Keratinocyte (primary cell): ENCODE data around the gene MMP23B. TPM values are rescaled to one million over a fixed set of nuclear protein-coding genes. Genes with fewer than 3 reads are reported as not detected.
"Not testable (repeated sequence)": the region's sequence is repeated elsewhere in the genome, so short reads cannot be mapped to it uniquely, and the experiment has no call there.

Experiments
- DNase-seq: peaks from one replicate; pipeline ENCODE4 v3.0.0-alpha.2; 2011; ENCODE audit warnings: low read depth, missing footprints, low spot score
- FAIRE-seq: peaks from 2 replicates; lab custom pipeline; 2011; peaks lifted over from hg19 to GRCh38; lab: Jason Lieb, UNC
- H2AFZ ChIP-seq: 2 replicates; pipeline ENCODE4 v1.6.0; 2012; ENCODE audit warnings: low read length, control low read depth, inconsistent platforms; ENCODE audit not compliant: control insufficient read depth
- H3K27ac ChIP-seq: 2 replicates; pipeline ENCODE4 v1.5.1; 2011; ENCODE audit warnings: low read length; ENCODE audit not compliant: control insufficient read depth, insufficient read depth
- H3K27me3 ChIP-seq: 3 replicates; pipeline ENCODE4 v1.6.0; 2011; ENCODE audit warnings: low read length; ENCODE audit not compliant: control insufficient read depth, insufficient read depth; ENCODE audit errors: extremely low read depth
- H3K36me3 ChIP-seq, 2 experiments: 2 replicates in 1 of 2; 3 replicates in 1 of 2; pipeline ENCODE4 v1.5.1; 2011; ENCODE audit warnings: low read length in 2 of 2, mild to moderate bottlenecking in 1 of 2; ENCODE audit not compliant: control insufficient read depth in 2 of 2, insufficient read depth in 2 of 2; ENCODE audit errors: extremely low read depth in 1 of 2
- H3K4me1 ChIP-seq: 3 replicates; pipeline ENCODE4 v1.5.1; 2011; ENCODE audit warnings: low read length; ENCODE audit not compliant: control insufficient read depth, insufficient read depth; ENCODE audit errors: extremely low read depth
- H3K4me2 ChIP-seq: 3 replicates; pipeline ENCODE4 v1.6.0; 2011; ENCODE audit warnings: low read depth, low read length; ENCODE audit not compliant: control insufficient read depth, insufficient read depth; ENCODE audit errors: extremely low read depth
- H3K4me3 ChIP-seq, 3 experiments: fragments of 200-600 bp in 1 of 3; sonication (generic) in 1 of 3; 2 replicates in 2 of 3; 3 replicates in 1 of 3; pipeline ENCODE4 v1.5.1; 2011 to 2016; ENCODE audit warnings: low read length in 3 of 3, mild to moderate bottlenecking in 3 of 3, control low read depth in 2 of 3, inconsistent platforms in 1 of 3, low read depth in 1 of 3, mixed read lengths in 1 of 3, mixed run types in 1 of 3, moderate library complexity in 1 of 3; ENCODE audit not compliant: control insufficient read depth in 2 of 3, insufficient read depth in 2 of 3; ENCODE audit errors: extremely low read depth in 1 of 3
- H3K79me2 ChIP-seq: 2 replicates; pipeline ENCODE4 v1.6.0; 2012; ENCODE audit warnings: low read length; ENCODE audit not compliant: control insufficient read depth, insufficient read depth
- H3K9ac ChIP-seq: 3 replicates; pipeline ENCODE4 v1.6.0; 2011; ENCODE audit warnings: low read length; ENCODE audit not compliant: control insufficient read depth, insufficient read depth; ENCODE audit errors: extremely low read depth
- H3K9me1 ChIP-seq: 3 replicates; pipeline ENCODE4 v1.6.0; 2011; ENCODE audit warnings: low read length; ENCODE audit not compliant: control insufficient read depth, insufficient read depth; ENCODE audit errors: extremely low read depth
- H3K9me3 ChIP-seq: 2 replicates; pipeline ENCODE4 v1.5.1; 2012; ENCODE audit warnings: low read depth, low read length; ENCODE audit not compliant: control insufficient read depth
- H4K20me1 ChIP-seq: 3 replicates; pipeline ENCODE4 v1.6.0; 2011; ENCODE audit warnings: low read length; ENCODE audit not compliant: control insufficient read depth, insufficient read depth; ENCODE audit errors: extremely low read depth
- dilution Hi-C: fragments of 300-500 bp; cut with MboI; formaldehyde crosslinking; loops from one replicate; pipeline ENCODE4 v1.7.0; 2020; ENCODE audit warnings: low sequenced_read_pairs; ENCODE audit not compliant: extremely low pct_ligation_motif_present
- polyA plus RNA-seq, 5 experiments: library from polyadenylated mRNA; depleted of rRNA in 3 of 5; stranded (reverse) in 3 of 5; stranded (forward) in 1 of 5; unstranded in 1 of 5; fragments of >200 nt; gene quantifications; 1 replicate in 1 of 5; 2 replicates in 3 of 5; 3 replicates in 1 of 5; pipeline versions ENCODE4 v1.2.1 to v1.2.3, GENCODE V29; 2011 to 2012; ENCODE audit warnings: missing spikeins in 2 of 5, low read depth in 1 of 5, low replicate concordance in 1 of 5

Gene MMP23B
- polyA plus RNA-seq, 1 donor (not counting 4 experiments of a cell fraction or from before 2014, with no cell fraction given): not detected

- H4K20me1 ChIP-seq, H3K4me2 ChIP-seq, H3K9me1 ChIP-seq, H3K4me1 ChIP-seq, H3K9ac ChIP-seq, H3K36me3 ChIP-seq, H3K9me3 ChIP-seq, H3K79me2 ChIP-seq, dilution Hi-C loops, H3K4me3 ChIP-seq, FAIRE-seq, DNase-seq, H3K27ac ChIP-seq, H2AFZ ChIP-seq: not testable (repeated sequence)
- peaks cover 15% of the 10 kb centered on the region for H3K27me3 ChIP-seq
Observed at GRCh38 chr1:1634613-1635012, 2.6 kb downstream of the MMP23B start.

DNA sequence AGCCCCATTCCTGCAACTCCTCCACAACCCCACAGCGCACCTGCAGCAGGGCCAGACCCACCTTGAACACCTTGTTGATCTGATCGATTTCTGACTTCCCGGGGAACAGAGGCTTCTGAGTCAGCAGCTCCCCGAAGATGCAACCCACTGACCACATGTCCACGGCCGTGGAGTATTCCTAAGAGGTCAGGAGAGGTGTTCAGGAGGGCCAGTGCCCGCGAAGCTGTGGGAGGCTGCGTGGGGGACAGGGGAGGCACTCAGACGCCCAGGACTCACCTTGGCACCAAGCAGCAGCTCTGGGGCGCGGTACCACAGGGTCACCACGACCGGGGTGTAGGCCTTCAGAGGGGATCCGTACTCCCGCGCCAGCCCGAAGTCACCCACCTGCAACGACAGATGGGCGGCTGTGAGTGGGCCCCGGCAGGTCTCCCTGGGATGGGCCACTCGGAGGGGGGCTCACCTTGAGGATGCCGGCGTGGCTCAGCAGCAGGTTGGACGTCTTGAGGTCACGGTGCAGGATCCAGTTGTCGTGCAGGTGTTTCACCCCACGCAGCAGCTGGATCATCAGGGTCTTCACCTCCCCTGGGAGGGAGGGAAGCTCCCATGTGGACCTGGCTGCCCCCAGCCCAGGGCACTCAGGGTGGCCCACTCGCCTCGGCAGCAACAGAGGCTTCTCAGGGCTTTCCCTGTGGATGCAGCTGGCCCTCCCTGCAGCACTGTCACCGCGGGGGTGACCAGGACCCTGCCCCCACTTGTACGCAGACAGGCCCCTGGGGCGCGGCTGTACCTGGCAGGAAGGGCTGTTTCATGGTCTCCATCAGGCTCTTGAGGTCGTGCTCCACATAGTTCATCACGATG lies 4.9 kb downstream of the MMP23B start:
- H3K36me3 ChIP-seq, H3K9me3 ChIP-seq, H3K4me2 ChIP-seq, H4K20me1 ChIP-seq, H3K27ac ChIP-seq, H3K4me1 ChIP-seq, FAIRE-seq, H2AFZ ChIP-seq, H3K9me1 ChIP-seq, H3K27me3 ChIP-seq, H3K4me3 ChIP-seq, H3K79me2 ChIP-seq, H3K9ac ChIP-seq, dilution Hi-C loops, DNase-seq: not testable (repeated sequence)

GRCh38 chr1:1637479-1637875 lies 5.5 kb downstream of the MMP23B start:
- H3K4me2 ChIP-seq, H2AFZ ChIP-seq, H3K27me3 ChIP-seq, dilution Hi-C loops, H4K20me1 ChIP-seq, H3K9me1 ChIP-seq, FAIRE-seq, H3K27ac ChIP-seq, H3K4me3 ChIP-seq, H3K9ac ChIP-seq, H3K4me1 ChIP-seq, H3K9me3 ChIP-seq, H3K36me3 ChIP-seq, H3K79me2 ChIP-seq, DNase-seq: not testable (repeated sequence)

DNA sequence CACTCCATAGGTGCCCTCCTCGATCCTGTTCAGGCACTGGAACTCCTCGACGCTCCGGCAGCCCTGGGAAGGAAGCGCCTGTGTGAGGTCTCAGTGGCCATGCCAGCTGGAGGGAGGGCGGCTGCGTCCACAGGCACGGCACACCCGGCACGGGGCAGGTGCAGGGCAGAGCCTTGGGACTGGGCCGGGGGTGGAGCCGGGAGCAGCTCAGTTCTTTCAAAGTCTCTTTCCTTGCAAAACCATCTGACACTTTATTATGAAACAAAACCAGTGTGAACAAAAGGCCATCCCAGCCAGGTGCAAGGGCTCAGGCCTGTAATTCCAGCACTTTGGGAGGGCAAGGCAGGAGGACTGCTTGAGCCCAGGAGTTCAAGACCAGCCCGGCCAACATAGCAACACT lies 6.6 kb downstream of the MMP23B start:
- H3K4me3 ChIP-seq, FAIRE-seq, H2AFZ ChIP-seq, H3K9me3 ChIP-seq, H3K27me3 ChIP-seq, H4K20me1 ChIP-seq, dilution Hi-C loops, H3K79me2 ChIP-seq, H3K4me1 ChIP-seq, H3K4me2 ChIP-seq, H3K36me3 ChIP-seq, H3K9ac ChIP-seq, H3K27ac ChIP-seq, DNase-seq, H3K9me1 ChIP-seq: not testable (repeated sequence)

DNA sequence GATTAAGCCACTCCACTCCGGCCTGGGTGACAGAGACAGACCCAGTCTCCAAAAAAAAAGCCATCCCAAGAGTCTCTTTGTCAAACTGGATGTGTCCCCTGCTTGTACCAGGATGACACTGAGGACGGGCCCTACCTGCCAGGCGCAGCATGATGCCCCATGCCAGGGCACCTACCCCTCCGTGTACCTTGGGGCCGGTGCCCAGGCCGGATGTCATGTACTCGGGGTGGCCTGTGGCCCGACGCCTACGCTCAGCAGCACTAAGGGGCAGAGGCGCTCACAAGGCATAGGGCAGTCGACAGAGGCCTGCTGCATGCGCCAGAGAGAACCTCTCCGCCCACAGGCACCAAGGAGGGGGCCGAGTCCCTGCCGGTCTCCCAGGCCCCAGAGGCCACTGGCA lies 7.4 kb downstream of the MMP23B start:
- not testable (repeated sequence) for FAIRE-seq, H3K36me3 ChIP-seq, DNase-seq

More for the DNA sequence above, 7.4 kb downstream of the MMP23B start:
- H3K27me3 ChIP-seq, H3K9me1 ChIP-seq, H3K9ac ChIP-seq, H3K9me3 ChIP-seq, dilution Hi-C loops, H3K4me1 ChIP-seq, H2AFZ ChIP-seq, H3K4me2 ChIP-seq, H3K79me2 ChIP-seq, H3K4me3 ChIP-seq, H4K20me1 ChIP-seq, H3K27ac ChIP-seq: not testable (repeated sequence)
